ENCODE measurements around the gene PMS2.
"Not testable (repeated sequence)": the region's sequence is repeated elsewhere in the genome, so short reads cannot be mapped to it uniquely, and the experiment has no call there.

Gene PMS2

GRCh38 chr7:5963205-5963604 is 45.6 kb downstream of the PMS2 start:
- H3K9me3 ChIP-seq (ENCODE audit: control insufficient read depth, low read depth, low read length); H3K27ac ChIP-seq (ENCODE audit: low read length); H3K27me3 ChIP-seq (ENCODE audit: control insufficient read depth, insufficient read depth, low read length); H3K4me3 ChIP-seq (ENCODE audit: low read length); H3K36me3 ChIP-seq (ENCODE audit: control insufficient read depth, low read depth, low read length); H3K4me1 ChIP-seq (ENCODE audit: control insufficient read depth, low read depth, low read length); H3K9ac ChIP-seq (ENCODE audit: low read length): not testable (repeated sequence)

DNA sequence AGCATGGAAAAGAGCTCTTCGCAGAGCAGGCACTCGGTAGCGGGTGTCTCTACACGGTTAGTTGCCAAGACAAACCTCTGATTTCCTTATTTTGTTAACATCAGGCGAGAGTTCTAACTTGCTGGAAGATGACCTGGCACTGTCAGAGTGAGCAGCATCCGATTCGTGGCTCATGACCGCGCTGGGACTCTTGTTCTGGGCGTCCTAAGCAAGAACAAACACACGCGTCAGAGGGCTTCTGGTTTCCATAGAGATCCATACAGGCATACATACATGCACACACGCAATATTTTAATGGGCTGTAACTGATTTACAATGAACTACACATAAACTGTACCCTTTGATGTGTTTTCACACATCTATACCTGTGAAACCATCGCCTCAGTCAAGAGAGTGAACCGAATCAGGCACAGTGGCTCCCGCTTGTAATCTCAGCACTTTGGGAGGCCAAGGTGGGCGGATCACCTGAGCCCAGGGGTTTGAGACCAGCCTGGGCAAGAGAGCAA is 73.9 kb downstream of the PMS2 start:
- not testable (repeated sequence) for H3K9me3 ChIP-seq (ENCODE audit: control insufficient read depth, low read depth, low read length); H3K27me3 ChIP-seq (ENCODE audit: control insufficient read depth, insufficient read depth, low read length); H3K9ac ChIP-seq (ENCODE audit: low read length); H3K27ac ChIP-seq (ENCODE audit: low read length); H3K36me3 ChIP-seq (ENCODE audit: control insufficient read depth, low read depth, low read length); H3K4me1 ChIP-seq (ENCODE audit: control insufficient read depth, low read depth, low read length); H3K4me3 ChIP-seq (ENCODE audit: low read length)

DNA sequence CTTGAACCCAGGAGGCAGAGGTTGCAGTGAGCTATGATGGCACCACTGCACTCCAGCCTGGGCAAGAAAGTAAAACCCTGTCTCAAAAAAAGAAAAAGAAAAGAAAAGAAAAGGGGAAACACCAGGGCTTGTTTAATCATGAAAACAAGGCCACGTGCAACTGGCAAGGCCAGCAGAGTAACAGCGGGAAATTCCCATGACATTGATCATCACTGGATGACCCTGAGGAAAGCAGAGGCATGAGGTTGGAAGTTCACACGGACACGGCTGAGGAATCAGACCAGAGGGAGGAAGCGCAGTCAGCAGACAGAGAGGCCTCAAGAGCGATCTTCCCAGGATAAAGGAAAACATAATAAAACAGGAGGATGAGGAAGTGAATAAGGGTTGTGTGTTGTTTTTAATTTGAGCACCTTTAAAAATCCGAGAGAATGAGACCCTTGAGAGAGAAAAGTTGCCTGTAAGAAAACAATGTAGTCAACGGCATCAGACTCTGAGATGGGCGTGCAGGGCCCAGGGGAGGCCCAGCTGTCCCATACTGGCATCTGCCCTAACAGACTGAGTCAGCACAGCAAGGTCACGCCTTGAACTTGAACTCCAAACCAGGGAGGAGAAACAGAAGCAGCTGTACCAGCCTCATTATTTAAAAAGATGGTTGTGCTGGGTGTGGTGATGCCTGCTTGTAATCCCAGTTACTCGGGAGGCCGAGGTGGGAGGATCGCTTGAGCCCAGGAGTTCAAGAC is 76.8 kb downstream of the PMS2 start:
- not testable (repeated sequence) for H3K9ac ChIP-seq (ENCODE audit: low read length); H3K4me1 ChIP-seq (ENCODE audit: control insufficient read depth, low read depth, low read length); H3K4me3 ChIP-seq (ENCODE audit: low read length); H3K36me3 ChIP-seq (ENCODE audit: control insufficient read depth, low read depth, low read length); H3K9me3 ChIP-seq (ENCODE audit: control insufficient read depth, low read depth, low read length); H3K27me3 ChIP-seq (ENCODE audit: control insufficient read depth, insufficient read depth, low read length); H3K27ac ChIP-seq (ENCODE audit: low read length)

DNA sequence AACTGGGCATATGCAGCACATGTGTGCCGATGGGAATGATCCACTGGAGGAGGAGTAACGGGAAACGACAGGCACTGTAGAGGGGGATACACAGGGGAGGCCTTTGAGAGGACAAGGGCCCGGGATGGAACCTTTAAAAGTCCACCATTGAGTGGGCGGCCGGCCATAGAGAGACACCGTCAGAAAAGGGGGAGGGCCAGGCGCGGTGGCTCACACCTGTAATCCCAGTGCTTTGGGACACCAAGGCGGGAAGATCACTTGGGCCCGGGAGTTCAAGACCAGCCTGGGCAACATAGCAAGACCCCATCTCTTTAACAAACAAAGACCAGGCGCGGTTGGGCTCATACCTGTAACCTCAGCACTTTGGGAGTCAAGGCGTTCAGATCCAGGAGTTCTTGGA is 77.6 kb downstream of the PMS2 start:
- H3K36me3 ChIP-seq (ENCODE audit: control insufficient read depth, low read depth, low read length); H3K9me3 ChIP-seq (ENCODE audit: control insufficient read depth, low read depth, low read length); H3K27me3 ChIP-seq (ENCODE audit: control insufficient read depth, insufficient read depth, low read length); H3K4me1 ChIP-seq (ENCODE audit: control insufficient read depth, low read depth, low read length); H3K4me3 ChIP-seq (ENCODE audit: low read length); H3K27ac ChIP-seq (ENCODE audit: low read length); H3K9ac ChIP-seq (ENCODE audit: low read length): not testable (repeated sequence)

- not testable (repeated sequence) for H3K4me3 ChIP-seq (ENCODE audit: low read length); H3K27me3 ChIP-seq (ENCODE audit: control insufficient read depth, insufficient read depth, low read length); H3K9me3 ChIP-seq (ENCODE audit: control insufficient read depth, low read depth, low read length); H3K9ac ChIP-seq (ENCODE audit: low read length); H3K27ac ChIP-seq (ENCODE audit: low read length); H3K36me3 ChIP-seq (ENCODE audit: control insufficient read depth, low read depth, low read length); H3K4me1 ChIP-seq (ENCODE audit: control insufficient read depth, low read depth, low read length)
These were observed 78.6 kb downstream of the PMS2 start for GRCh38 chr7:5930290-5930689.

DNA sequence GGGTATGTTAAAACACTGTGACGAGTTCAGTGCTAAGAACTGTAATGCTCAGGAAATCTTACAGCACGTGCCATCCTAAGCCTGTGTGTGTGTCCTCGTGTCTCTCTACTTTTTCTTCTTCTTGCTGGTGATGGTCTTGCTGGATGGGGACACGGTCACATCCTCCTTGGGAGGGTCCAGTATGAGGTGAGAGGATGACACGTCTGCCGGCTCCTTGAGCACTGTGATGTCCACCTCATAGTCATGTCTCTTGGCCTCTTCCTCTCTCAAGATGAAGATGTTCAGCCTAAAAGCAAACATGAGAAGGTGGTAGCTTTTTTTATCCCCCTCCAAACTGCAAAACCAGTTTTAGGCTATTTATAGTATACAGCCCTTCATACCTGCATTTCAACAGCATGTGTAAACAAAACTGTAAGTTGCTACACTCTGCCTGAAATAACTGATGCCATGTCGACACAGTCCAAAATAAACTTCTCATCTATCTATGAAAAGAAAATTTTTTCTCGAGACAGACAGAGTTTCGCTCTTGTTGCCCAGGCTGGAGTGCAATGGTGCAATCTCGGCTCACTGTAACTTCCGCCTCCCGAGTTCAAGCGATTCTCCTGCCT is 82.5 kb downstream of the PMS2 start:
- not testable (repeated sequence) for H3K27me3 ChIP-seq (ENCODE audit: control insufficient read depth, insufficient read depth, low read length); H3K4me3 ChIP-seq (ENCODE audit: low read length); H3K27ac ChIP-seq (ENCODE audit: low read length); H3K4me1 ChIP-seq (ENCODE audit: control insufficient read depth, low read depth, low read length); H3K9me3 ChIP-seq (ENCODE audit: control insufficient read depth, low read depth, low read length); H3K9ac ChIP-seq (ENCODE audit: low read length); H3K36me3 ChIP-seq (ENCODE audit: control insufficient read depth, low read depth, low read length)

GRCh38 chr7:5924630-5925029 is 84.2 kb downstream of the PMS2 start:
- H3K4me1 ChIP-seq (ENCODE audit: control insufficient read depth, low read depth, low read length); H3K36me3 ChIP-seq (ENCODE audit: control insufficient read depth, low read depth, low read length); H3K27me3 ChIP-seq (ENCODE audit: control insufficient read depth, insufficient read depth, low read length); H3K27ac ChIP-seq (ENCODE audit: low read length); H3K9ac ChIP-seq (ENCODE audit: low read length); H3K9me3 ChIP-seq (ENCODE audit: control insufficient read depth, low read depth, low read length); H3K4me3 ChIP-seq (ENCODE audit: low read length): not testable (repeated sequence)

DNA sequence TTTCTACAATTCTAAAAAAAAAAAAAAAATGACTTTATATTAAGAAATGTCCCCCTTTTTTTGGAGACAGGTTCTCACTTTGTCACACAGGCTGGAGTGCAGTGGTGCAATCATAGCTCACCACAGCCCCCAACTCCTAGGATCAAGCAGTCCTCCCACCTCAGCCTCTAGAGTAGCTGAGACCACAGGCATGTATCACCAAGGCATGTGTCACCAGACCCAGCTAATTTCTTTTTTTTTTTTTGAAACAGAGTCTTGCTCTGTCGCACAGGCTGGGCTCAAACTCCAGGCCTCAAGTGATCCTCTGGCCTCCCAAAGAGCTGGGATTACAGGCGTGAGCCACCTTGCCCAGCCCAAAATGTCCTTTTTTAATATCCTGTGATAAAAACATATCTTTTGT is 84.7 kb downstream of the PMS2 start:
- not testable (repeated sequence) for H3K4me3 ChIP-seq (ENCODE audit: low read length); H3K27ac ChIP-seq (ENCODE audit: low read length); H3K4me1 ChIP-seq (ENCODE audit: control insufficient read depth, low read depth, low read length); H3K27me3 ChIP-seq (ENCODE audit: control insufficient read depth, insufficient read depth, low read length); H3K36me3 ChIP-seq (ENCODE audit: control insufficient read depth, low read depth, low read length); H3K9ac ChIP-seq (ENCODE audit: low read length); H3K9me3 ChIP-seq (ENCODE audit: control insufficient read depth, low read depth, low read length)

All from iPS-18a (cell line).